ENCODE data around the gene SEC31B.
A peak's percentile ranks its signal among the peaks of the same experiment; 100 is the strongest.

The SEC31B gene

DNA sequence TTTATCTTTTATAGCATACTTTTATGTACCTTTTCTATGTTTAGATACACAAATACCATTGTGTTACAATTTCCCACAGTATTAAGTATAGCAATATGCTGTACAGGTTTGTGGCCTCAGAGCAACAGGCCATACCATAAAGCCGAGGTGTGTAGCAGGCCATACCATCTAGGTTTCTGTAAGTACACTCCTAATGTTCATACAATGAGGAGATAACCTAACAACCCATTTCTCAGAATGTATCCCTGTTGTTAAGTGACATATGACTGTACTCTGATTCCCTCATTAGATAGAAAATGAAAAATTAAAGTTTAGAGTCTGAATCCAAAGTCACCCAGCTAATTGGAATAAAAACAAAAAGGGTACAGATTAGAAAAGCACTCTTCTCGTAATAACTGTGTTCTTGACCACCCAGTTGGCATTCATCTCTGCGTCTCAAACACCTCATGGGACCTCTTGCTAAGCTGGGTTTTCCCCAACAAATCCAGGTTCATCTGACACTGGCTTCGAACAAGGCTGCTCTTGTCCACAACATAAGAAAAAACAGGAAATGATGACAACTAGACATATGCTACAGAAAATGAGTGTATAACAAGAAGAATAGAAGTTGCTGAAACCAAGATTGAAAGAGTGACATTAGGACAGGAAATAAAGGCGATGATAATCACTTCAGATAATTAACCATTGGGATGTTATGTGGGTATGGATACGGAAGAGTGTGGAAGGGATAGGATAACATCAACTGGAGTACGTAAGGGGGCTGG, 8.6 kb upstream of the SEC31B start:
- DNase-seq, result no peak

- DNase-seq, result no peak
Observed at GRCh38 chr10:100524638-100525037, 5.0 kb upstream of the SEC31B start.

GRCh38 chr10:100524206-100524605, 4.5 kb upstream of the SEC31B start:
- DNase-seq, result no peak

- no peak for DNase-seq
Observed at GRCh38 chr10:100522945-100523344, 3.3 kb upstream of the SEC31B start.

- DNase-seq, result no peak
Observed at GRCh38 chr10:100522107-100522801, 2.6 kb upstream of the SEC31B start.

- no peak for DNase-seq
Observed at GRCh38 chr10:100520811-100521210, 1.1 kb upstream of the SEC31B start.

DNA sequence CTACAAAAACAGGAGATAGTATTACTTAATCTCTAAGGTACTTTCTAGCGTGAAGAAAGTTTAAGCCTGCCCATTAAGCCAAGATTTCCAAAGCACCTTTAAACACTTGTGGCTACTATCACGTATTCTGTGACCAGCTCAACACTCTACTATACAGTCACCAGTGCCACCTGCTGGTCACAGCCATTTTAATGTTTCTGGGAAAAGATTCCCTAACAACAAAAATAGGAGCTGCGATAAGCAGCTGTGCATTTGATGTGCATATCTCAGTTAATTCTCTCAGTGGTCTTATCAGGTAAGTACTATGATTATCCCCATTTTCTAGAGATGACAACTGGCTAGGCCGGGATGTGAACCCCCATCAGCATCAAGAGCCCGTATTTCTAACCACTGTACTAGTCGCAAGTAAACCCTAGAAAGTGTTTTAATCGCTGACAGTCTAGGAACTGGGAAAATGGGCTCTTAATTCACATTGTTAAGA, 860 bp downstream of the SEC31B start:
- DNase-seq, result peak; percentile 18 to 56

- peak in 1 of 2 experiments; percentile 4 for DNase-seq
Observed at GRCh38 chr10:100516847-100517246, 2.8 kb downstream of the SEC31B start.

- no peak for DNase-seq
Observed at GRCh38 chr10:100515612-100516011, 4.0 kb downstream of the SEC31B start.

- DNase-seq, result no peak
Observed at GRCh38 chr10:100510533-100511308, 8.9 kb downstream of the SEC31B start.

- DNase-seq, result no peak
Observed at GRCh38 chr10:100509241-100509840, 10.3 kb downstream of the SEC31B start.

GRCh38 chr10:100508691-100509150, 10.9 kb downstream of the SEC31B start:
- DNase-seq, result peak; percentile 14 to 44

DNA sequence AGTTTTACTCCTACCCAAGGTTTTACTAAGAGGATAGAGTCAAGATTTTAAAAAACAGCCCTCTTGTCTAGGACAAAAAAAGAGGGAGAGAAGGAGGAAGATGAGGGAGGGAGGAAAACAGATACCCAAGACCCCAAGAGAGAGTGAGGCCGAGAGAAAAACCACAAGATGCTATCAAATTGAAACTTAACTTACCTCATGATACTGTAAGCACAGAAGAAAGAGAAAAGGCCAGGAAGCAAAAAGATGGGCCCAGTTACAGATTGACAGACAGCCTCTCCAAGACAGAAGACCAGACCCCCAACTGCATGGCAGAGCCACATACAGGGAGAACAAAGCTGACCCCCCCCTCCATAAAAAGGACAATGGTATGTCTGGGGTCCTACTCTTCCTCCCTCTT, 11.4 kb downstream of the SEC31B start:
- DNase-seq, result no peak

DNA sequence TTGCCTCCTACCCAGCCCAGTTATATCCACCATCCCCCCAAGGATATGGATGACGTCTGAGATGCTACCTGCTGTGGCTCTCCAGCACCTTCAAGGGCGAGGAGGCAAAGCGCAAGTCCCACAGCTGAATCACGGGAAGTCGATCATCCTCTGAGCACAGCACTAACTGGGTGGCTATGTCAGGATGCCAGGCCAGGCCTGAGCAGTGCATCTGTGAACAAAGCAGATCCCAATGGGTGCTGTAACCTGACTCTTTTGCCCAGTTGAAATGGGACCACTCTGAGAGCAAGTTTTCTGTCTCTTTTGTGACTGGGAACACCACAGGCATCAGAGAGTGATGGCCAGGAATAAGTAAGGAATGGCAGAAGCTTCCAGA, 12.3 kb downstream of the SEC31B start:
- DNase-seq, result no peak

GRCh38 chr10:100506596-100507356, 12.9 kb downstream of the SEC31B start:
- no peak for DNase-seq

DNA sequence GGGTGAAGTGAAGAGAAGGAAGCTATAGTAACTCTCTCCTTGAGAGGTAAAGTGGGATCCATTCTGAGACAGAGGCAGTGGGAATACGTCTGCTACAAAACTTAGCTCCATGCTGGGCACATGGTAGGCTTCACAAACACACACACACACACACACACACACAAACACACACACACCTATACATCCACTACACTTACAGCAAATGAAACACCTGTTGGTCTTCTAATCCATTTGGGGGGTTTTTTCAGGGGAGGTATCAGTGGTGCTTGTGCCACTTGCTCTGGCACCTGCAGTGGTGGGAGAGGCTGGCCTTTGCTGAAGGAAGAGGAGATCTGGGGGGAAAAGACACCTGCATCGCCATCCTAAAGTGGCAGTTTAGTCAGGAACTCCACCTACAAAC, 14.5 kb downstream of the SEC31B start:
- no peak for DNase-seq

DNA sequence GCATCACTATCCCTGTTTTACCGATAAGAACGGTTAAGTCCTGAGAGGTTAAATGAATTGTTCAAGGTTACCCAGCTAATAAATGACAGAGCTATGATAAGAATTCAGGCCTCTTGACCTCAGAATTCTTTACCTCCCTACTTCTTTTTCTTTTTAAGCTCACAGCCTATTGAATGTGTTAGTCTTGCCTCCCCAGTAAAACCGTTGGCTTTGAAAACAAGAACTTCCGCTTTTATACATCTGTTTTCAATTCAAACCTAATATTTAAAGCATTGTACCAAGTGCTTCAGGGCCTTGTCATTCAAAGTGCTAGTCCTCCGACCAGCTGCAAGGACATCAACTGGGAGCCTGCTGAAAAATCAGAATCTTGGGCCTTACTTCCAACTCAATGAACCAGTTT, 15.6 kb downstream of the SEC31B start:
- DNase-seq, result no peak

- no peak for DNase-seq
Observed at GRCh38 chr10:100502926-100503494, 16.7 kb downstream of the SEC31B start.

DNA sequence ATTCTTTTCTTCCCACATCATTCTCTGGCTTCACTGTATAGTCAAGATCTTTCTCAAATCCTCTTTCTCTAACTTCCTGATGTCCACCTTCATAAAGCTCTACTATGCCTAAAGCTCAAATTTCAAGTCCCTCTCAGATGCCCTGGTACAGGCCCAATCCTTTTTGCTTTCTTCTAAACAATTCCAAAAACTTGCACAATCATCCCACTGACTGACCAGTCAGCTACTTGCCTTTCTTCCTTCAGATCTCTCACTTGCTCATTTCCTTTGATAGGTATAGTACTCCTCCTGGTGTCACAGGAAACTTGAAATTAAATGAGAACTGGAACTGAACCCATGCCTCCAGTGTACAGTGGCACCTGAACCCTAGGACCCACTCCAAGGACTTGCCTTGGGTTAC, 18.2 kb downstream of the SEC31B start:
- no peak for DNase-seq

DNA sequence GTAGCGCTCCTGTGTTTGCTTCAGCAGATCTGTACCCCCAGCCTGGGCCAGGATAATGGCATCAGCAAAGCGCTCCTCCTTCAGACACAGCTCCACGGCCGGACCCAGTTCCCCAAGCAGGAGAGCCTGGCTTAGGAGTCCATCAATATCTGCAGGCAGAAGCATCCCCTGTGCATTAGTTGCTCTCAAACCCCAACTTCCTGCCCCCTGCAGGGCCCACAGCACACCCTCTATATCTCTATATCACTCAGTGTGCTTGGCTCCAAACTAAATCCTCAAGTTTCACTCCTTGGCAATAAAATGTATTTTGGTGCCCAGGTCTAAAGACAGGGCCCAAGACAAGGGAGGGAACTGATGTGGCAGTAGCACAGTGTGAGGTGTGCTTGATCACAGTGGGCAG, 21.6 kb downstream of the SEC31B start:
- DNase-seq, result no peak

- no peak for DNase-seq
Observed at GRCh38 chr10:100496567-100496966, 23.1 kb downstream of the SEC31B start.

GRCh38 chr10:100490531-100490930, 29.1 kb downstream of the SEC31B start:
- DNase-seq, result no peak
